GM23338 (cell line): ENCODE results near the gene MEGF6. TPM values are rescaled to one million over a fixed set of nuclear protein-coding genes. Genes with fewer than 3 reads are reported as not detected.

Source experiments
- ATAC-seq: fragments of 200-7000 bp; cut with Tn5 transposase; 3 replicates; pipeline ENCODE4 v1.9.1; 2020
- DNase-seq: peaks from one replicate; pipeline ENCODE4 v3.0.0-alpha.2; 2015; ENCODE audit warnings: low spot score
- H2AFZ ChIP-seq: fragments of 200-600 bp; sonication (generic); 2 replicates; pipeline ENCODE4 v1.8.0; 2016; ENCODE audit warnings: antibody characterized with exemption, mild to moderate bottlenecking, moderate library complexity
- H3F3A ChIP-seq: fragments of 200-600 bp; sonication (generic); replicated peaks from 2 replicates; pipeline ENCODE4 v1.8.0; 2017; ENCODE audit warnings: antibody characterized with exemption, mixed run types, low read depth
- H3K27ac ChIP-seq: fragments of 200-600 bp; sonication (generic); 2 replicates; pipeline ENCODE4 v1.6.1; 2016; ENCODE audit warnings: low read depth
- H3K27me3 ChIP-seq: fragments of 200-600 bp; sonication (generic); 2 replicates; pipeline ENCODE4 v1.8.0; 2016; ENCODE audit warnings: mild to moderate bottlenecking, mixed run types, moderate library complexity; ENCODE audit not compliant: insufficient read depth
- H3K36me3 ChIP-seq: fragments of 200-600 bp; sonication (generic); 2 replicates; pipeline ENCODE4 v1.8.0; 2016; ENCODE audit warnings: mild to moderate bottlenecking; ENCODE audit not compliant: insufficient read depth
- H3K4me1 ChIP-seq: fragments of 200-600 bp; sonication (generic); 2 replicates; pipeline ENCODE4 v1.8.0; 2016; ENCODE audit warnings: mild to moderate bottlenecking, moderate library complexity; ENCODE audit not compliant: insufficient read depth
- H3K4me2 ChIP-seq: fragments of 200-600 bp; sonication (generic); 2 replicates; pipeline ENCODE4 v1.7.1; 2017; ENCODE audit warnings: mixed run types
- H3K4me3 ChIP-seq: fragments of 200-600 bp; sonication (generic); 2 replicates; pipeline ENCODE4 v1.6.1; 2016; ENCODE audit warnings: mixed run types
- H3K79me2 ChIP-seq: fragments of 200-600 bp; sonication (generic); replicated peaks from 2 replicates; pipeline ENCODE4 v1.8.0; 2017; ENCODE audit warnings: mild to moderate bottlenecking; ENCODE audit not compliant: insufficient read depth
- H3K9me2 ChIP-seq: fragments of 200-600 bp; sonication (generic); 2 replicates; pipeline ENCODE4 v1.8.0; 2017; ENCODE audit not compliant: insufficient read depth
- H4K20me1 ChIP-seq: fragments of 200-600 bp; sonication (generic); replicated peaks from 2 replicates; pipeline ENCODE4 v1.8.0; 2017; ENCODE audit warnings: mild to moderate bottlenecking; ENCODE audit not compliant: insufficient read depth
- H3K27ac Mint-ChIP-seq: 2 replicates; pipeline ENCODE4 v1.8.0; 2020; ENCODE audit warnings: inconsistent platforms, mild to moderate bottlenecking, moderate library complexity, mixed read lengths
- H3K27me3 Mint-ChIP-seq: 3 replicates; pipeline ENCODE4 v1.8.0; 2022; ENCODE audit warnings: low read depth, mild to moderate bottlenecking, moderate library complexity, mixed read lengths, inconsistent platforms; ENCODE audit not compliant: insufficient read depth, poor library complexity
- H3K36me3 Mint-ChIP-seq: 3 replicates; pipeline ENCODE4 v1.8.0; 2021; ENCODE audit warnings: low read depth, mild to moderate bottlenecking, inconsistent platforms, moderate library complexity, mixed read lengths
- H3K4me1 Mint-ChIP-seq: 3 replicates; pipeline ENCODE4 v1.8.0; 2020; ENCODE audit warnings: mild to moderate bottlenecking, inconsistent platforms, mixed read lengths
- H3K4me3 Mint-ChIP-seq: 3 replicates; pipeline ENCODE4 v1.8.0; 2021; ENCODE audit warnings: moderate library complexity, mild to moderate bottlenecking, inconsistent platforms, mixed read lengths
- H3K9me3 Mint-ChIP-seq: 3 replicates; pipeline ENCODE4 v1.8.0; 2020; ENCODE audit warnings: moderate library complexity, mild to moderate bottlenecking, inconsistent platforms, mixed read lengths
- CREB1 ChIP-seq: fragments of 250-450 bp; sonication (Bioruptor Pico); IDR thresholded peaks from 2 replicates; pipeline ENCODE4 v1.5.0; 2020; ENCODE audit warnings: low read depth, mild to moderate bottlenecking, moderate library complexity
- CTCF ChIP-seq, 2 experiments: fragments of 200-600 bp in 1 of 2; sonication (generic) in 1 of 2; conservative IDR thresholded peaks; 2 replicates each; pipeline versions ENCODE4 v1.5.1 to v1.6.1; 2016 to 2017; ENCODE audit warnings: antibody characterized with exemption in 2 of 2, low read depth in 2 of 2, mild to moderate bottlenecking in 2 of 2, moderate library complexity in 1 of 2
- ETS1 ChIP-seq: IDR thresholded peaks from 2 replicates; pipeline ENCODE4 v1.6.1; 2016; ENCODE audit warnings: antibody characterized with exemption
- EZH2 ChIP-seq: fragments of 200-600 bp; sonication (generic); IDR thresholded peaks from one replicate; pipeline ENCODE4 v1.8.0; 2017; ENCODE audit warnings: antibody characterized with exemption, mild to moderate bottlenecking, low read depth; ENCODE audit not compliant: unreplicated experiment
- EZH2phosphoT487 ChIP-seq: fragments of 200-600 bp; sonication (generic); IDR thresholded peaks from one replicate; pipeline ENCODE4 v1.8.1; 2018; ENCODE audit warnings: antibody characterized with exemption; ENCODE audit not compliant: unreplicated experiment
- JUNB ChIP-seq: IDR thresholded peaks from one replicate; pipeline ENCODE4 v1.6.1; 2016; ENCODE audit warnings: antibody characterized with exemption; ENCODE audit not compliant: unreplicated experiment
- NANOG ChIP-seq: IDR thresholded peaks from 2 replicates; pipeline ENCODE4 v1.6.1; 2016; ENCODE audit warnings: antibody characterized with exemption, borderline replicate concordance
- POLR2AphosphoS5 ChIP-seq: IDR thresholded peaks from 2 replicates; pipeline ENCODE4 v1.6.1; 2016; ENCODE audit warnings: antibody characterized with exemption, low read depth
- STAT1 ChIP-seq: IDR thresholded peaks from one replicate; pipeline ENCODE4 v1.6.1; 2016; ENCODE audit warnings: antibody characterized with exemption; ENCODE audit not compliant: unreplicated experiment
- ZNF114 ChIP-seq: fragments of 250-450 bp; sonication (Bioruptor Pico); IDR thresholded peaks from 2 replicates; pipeline ENCODE4 v1.5.0; 2020; ENCODE audit warnings: mild to moderate bottlenecking, moderate library complexity
- ZNF331 ChIP-seq: fragments of 250-450 bp; sonication (Bioruptor Pico); IDR thresholded peaks from 2 replicates; pipeline ENCODE4 v1.5.0; 2020; ENCODE audit warnings: low read depth, mild to moderate bottlenecking, moderate library complexity
- polyA plus RNA-seq: library from polyadenylated mRNA; unstranded; fragments of >200 nt; fragmentation: Nextera tagmentation; extraction: Ambion mirVana; gene quantifications from 2 replicates; pipeline ENCODE4 v1.2.1, GENCODE V29; 2016
- total RNA-seq: library from RNA; depleted of rRNA; stranded (reverse); fragments of >200 nt; shearing (Covaris generic); gene quantifications from 2 replicates; pipeline ENCODE4 v1.2.3, GENCODE V29; 2014
- TF ChIP-seq, protein P1 (sequence below): IDR thresholded peaks from one replicate; pipeline ENCODE4 v1.6.1; 2018; ENCODE audit warnings: antibody characterized with exemption; ENCODE audit not compliant: unreplicated experiment

Gene MEGF6
- total and polyA plus RNA-seq, 2 experiments from 2014 or later, result 4.0 to 21.4 TPM

- no peak for TF ChIP-seq ETS1
- no peak for TF ChIP-seq ZNF114 (CRISPR knock-in tag)
- TF ChIP-seq POLR2AphosphoS5, result no peak
- no peak for TF ChIP-seq ZNF331
- TF ChIP-seq NANOG, result no peak
- no peak for TF ChIP-seq CREB1
- no peak for TF ChIP-seq EZH2
- TF ChIP-seq JUNB, result no peak
- TF ChIP-seq, protein P1, sequence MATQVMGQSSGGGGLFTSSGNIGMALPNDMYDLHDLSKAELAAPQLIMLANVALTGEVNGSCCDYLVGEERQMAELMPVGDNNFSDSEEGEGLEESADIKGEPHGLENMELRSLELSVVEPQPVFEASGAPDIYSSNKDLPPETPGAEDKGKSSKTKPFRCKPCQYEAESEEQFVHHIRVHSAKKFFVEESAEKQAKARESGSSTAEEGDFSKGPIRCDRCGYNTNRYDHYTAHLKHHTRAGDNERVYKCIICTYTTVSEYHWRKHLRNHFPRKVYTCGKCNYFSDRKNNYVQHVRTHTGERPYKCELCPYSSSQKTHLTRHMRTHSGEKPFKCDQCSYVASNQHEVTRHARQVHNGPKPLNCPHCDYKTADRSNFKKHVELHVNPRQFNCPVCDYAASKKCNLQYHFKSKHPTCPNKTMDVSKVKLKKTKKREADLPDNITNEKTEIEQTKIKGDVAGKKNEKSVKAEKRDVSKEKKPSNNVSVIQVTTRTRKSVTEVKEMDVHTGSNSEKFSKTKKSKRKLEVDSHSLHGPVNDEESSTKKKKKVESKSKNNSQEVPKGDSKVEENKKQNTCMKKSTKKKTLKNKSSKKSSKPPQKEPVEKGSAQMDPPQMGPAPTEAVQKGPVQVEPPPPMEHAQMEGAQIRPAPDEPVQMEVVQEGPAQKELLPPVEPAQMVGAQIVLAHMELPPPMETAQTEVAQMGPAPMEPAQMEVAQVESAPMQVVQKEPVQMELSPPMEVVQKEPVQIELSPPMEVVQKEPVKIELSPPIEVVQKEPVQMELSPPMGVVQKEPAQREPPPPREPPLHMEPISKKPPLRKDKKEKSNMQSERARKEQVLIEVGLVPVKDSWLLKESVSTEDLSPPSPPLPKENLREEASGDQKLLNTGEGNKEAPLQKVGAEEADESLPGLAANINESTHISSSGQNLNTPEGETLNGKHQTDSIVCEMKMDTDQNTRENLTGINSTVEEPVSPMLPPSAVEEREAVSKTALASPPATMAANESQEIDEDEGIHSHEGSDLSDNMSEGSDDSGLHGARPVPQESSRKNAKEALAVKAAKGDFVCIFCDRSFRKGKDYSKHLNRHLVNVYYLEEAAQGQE, result no peak
- no peak for TF ChIP-seq CTCF (conservative IDR thresholded peaks at IDR 0.05; ENCODE audit: low read depth in 2 of 2)
- no peak for TF ChIP-seq STAT1
Observed at GRCh38 chr1:3568815-3569435, 42.4 kb downstream of the MEGF6 start (continued).

DNA sequence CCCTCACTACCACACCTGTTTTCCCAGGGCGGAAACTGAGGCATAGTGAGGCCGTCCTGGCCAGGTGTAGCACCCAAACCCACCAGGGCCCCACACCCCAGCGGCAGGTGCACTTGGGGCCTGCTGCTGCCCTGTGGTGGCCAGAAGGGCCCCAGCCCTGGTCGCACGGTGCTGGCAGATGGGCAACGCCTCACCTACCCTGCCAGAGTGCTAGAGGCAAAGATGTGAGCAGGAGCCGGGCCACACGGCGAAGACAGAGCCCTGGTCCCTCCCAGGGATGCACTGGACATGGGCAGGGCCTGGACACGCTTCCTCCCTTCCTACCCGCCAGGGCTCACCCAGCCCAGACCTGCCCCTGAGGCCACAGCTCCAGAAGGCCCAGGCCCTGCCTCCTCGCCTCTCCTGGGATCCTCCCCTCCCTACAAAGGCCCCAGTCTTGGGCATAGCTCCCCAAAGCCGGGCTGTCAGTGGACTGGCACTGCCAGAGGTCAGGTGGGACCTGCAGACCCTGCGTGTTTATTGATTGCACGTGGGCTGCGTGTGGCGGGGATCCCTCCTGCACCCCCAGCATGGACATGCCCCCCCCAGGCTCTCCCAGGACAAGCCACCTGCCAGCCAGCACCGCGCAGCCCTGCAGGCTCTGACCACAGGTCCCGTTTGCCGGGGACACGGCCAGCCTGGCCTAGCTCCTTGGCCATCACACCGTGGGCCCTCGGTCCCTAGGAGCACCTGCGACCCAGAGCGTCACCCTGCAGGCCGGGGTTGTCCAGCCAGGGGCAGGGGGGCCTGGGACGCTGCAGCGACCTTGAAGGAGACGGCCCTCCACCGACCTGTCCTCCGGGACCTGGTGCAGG, 44.1 kb downstream of the MEGF6 start:
- Histone ChIP-seq H3K4me3 (no peak overlapping the region), H3K4me2 (no peak overlapping the region), H3K9me2 (no peaks in the 10 kb centered on the region), H3K79me2 (no peaks in the 10 kb centered on the region), H3K27me3 (no peaks in the 10 kb centered on the region), H3F3A (no peaks in the 10 kb centered on the region), H3K27ac (no peak overlapping the region), H2AFZ (no peak overlapping the region), H4K20me1 (no peaks in the 10 kb centered on the region), H3K4me1 (no peaks in the 10 kb centered on the region), H3K36me3 (no peaks in the 10 kb centered on the region)
- DNase-seq (no peak), ATAC-seq (no peak)
- H3K4me3 Mint-ChIP-seq, result no peak overlapping the region
- no peaks in the 10 kb centered on the region for H3K27me3 Mint-ChIP-seq
- no peaks in the 10 kb centered on the region for H3K36me3 Mint-ChIP-seq
- no peaks in the 10 kb centered on the region for H3K4me1 Mint-ChIP-seq
- H3K27ac Mint-ChIP-seq, result no peak overlapping the region
- H3K9me3 Mint-ChIP-seq, result no peaks in the 10 kb centered on the region; the same call in 2 of the 3 replicates
- TF ChIP-seq JUNB (no peak), POLR2AphosphoS5 (no peak), ZNF331 (no peak), ETS1 (no peak), NANOG (no peak), CTCF (conservative IDR thresholded peaks at IDR 0.05; ENCODE audit: low read depth in 2 of 2) (no peak), EZH2phosphoT487 (no peak), CREB1 (no peak), STAT1 (no peak)
